OCI-LY3 (cell line): Measurements from ENCODE around the gene FBXO28.

Experiments used
- EZH2phosphoT487 ChIP-seq: fragments of 200-600 bp; shearing (Covaris generic); IDR thresholded peaks from 2 replicates; pipeline ENCODE4 v1.6.1; 2018; ENCODE audit warnings: antibody characterized with exemption, mixed run types, low read depth
- TF ChIP-seq, protein P1 (sequence below): fragments of 200-600, 300-600 bp; sonication (generic); IDR thresholded peaks from 2 replicates; pipeline ENCODE4 v1.5.1; 2014; ENCODE audit warnings: antibody characterized with exemption, low read length, low read depth

DNA sequence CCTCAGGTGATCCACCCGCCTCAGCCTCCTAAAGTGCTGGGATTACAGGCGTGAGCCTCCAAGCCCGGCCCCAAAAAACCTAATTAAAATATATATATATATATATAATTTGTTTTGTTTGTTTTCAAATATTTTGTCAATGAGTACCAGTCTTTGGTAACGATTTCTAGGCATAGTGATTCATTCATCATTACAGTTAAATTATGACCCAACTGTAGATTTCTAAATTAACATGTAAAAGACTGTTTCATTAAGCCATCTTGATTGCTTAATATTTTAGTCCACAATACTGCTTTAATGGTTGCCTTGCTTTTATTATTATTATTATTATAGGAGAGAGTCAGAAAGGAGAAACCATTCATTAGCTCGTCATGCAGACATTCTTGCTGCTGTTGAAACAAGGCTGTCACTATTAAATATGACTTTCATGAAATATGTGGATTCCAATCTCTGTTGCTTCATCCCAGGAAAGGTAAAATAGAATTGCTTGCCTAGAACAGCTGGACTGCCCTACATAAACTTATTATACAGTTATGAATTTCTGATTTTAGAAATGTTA is 19.9 kb downstream of the FBXO28 start:
- TF ChIP-seq, protein P1, sequence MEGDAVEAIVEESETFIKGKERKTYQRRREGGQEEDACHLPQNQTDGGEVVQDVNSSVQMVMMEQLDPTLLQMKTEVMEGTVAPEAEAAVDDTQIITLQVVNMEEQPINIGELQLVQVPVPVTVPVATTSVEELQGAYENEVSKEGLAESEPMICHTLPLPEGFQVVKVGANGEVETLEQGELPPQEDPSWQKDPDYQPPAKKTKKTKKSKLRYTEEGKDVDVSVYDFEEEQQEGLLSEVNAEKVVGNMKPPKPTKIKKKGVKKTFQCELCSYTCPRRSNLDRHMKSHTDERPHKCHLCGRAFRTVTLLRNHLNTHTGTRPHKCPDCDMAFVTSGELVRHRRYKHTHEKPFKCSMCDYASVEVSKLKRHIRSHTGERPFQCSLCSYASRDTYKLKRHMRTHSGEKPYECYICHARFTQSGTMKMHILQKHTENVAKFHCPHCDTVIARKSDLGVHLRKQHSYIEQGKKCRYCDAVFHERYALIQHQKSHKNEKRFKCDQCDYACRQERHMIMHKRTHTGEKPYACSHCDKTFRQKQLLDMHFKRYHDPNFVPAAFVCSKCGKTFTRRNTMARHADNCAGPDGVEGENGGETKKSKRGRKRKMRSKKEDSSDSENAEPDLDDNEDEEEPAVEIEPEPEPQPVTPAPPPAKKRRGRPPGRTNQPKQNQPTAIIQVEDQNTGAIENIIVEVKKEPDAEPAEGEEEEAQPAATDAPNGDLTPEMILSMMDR, result no peak
- no peak for TF ChIP-seq EZH2phosphoT487
